ENCODE data around the gene RAB20. TPM values are rescaled to one million over a fixed set of nuclear protein-coding genes. Genes with fewer than 3 reads are reported as not detected.

RAB20 gene
- polyA plus RNA-seq, 1 experiment = 2.2 TPM

- H3K27me3 ChIP-seq (ENCODE audit: control insufficient read depth, insufficient read depth, low read length) = no peaks in the 10 kb centered on the region
- no peak overlapping the region for H3K4me3 ChIP-seq (ENCODE audit: low read depth, low read length)
- POLR2A ChIA-PET = interaction anchor here (1.2 kb wide), 1 partner anchor 95 kb away, joined by 4 read pairs; no protein-coding TSS in a partner anchor
- no peak for TF ChIP-seq CTCF (IDR thresholded peaks at IDR 0.05; ENCODE audit: low read depth, low read length)
- CTCF ChIA-PET = interaction anchor here (1.4 kb wide), 1 partner anchor 300 kb away, joined by 5 read pairs; no protein-coding TSS in a partner anchor
- no peak for DNase-seq (ENCODE audit: low read depth, low spot score)
- H3K9me3 ChIP-seq (ENCODE audit: control insufficient read depth, insufficient read depth, low read length) = no peaks in the 10 kb centered on the region
- H3K27ac ChIP-seq (ENCODE audit: low read depth, low read length) = peak overlapping the region; percentile 57
Observed at GRCh38 chr13:110521296-110521680, 40.2 kb downstream of the RAB20 start.

- CTCF ChIA-PET = no interaction called here
- POLR2A ChIA-PET = interaction anchor here (1.2 kb wide), 1 partner anchor 96 kb away, joined by 4 read pairs; no protein-coding TSS in a partner anchor
Observed at GRCh38 chr13:110520431-110521295, 40.9 kb downstream of the RAB20 start.

GRCh38 chr13:110519506-110519905 is 42.0 kb downstream of the RAB20 start:
- Histone ChIP-seq H3K4me3 (ENCODE audit: low read depth, low read length) (no peak overlapping the region), H3K27ac (ENCODE audit: low read depth, low read length) (no peak overlapping the region), H3K9me3 (ENCODE audit: control insufficient read depth, insufficient read depth, low read length) (no peaks in the 10 kb centered on the region), H3K27me3 (ENCODE audit: control insufficient read depth, insufficient read depth, low read length) (no peaks in the 10 kb centered on the region)
- ChIA-PET POLR2A (no interaction called here), CTCF (no interaction called here)
- TF ChIP-seq CTCF (IDR thresholded peaks at IDR 0.05; ENCODE audit: low read depth, low read length) = no peak
- no peak for DNase-seq (ENCODE audit: low read depth, low spot score)

More at GRCh38 chr13:110520431-110521295, 40.9 kb downstream of the RAB20 start:
- peak overlapping the region; percentile 57 for H3K27ac ChIP-seq (ENCODE audit: low read depth, low read length)
- no peak overlapping the region for H3K4me3 ChIP-seq (ENCODE audit: low read depth, low read length)
- no peaks in the 10 kb centered on the region for H3K27me3 ChIP-seq (ENCODE audit: control insufficient read depth, insufficient read depth, low read length)
- DNase-seq (ENCODE audit: low read depth, low spot score) = peak; percentile 15
- TF ChIP-seq CTCF (IDR thresholded peaks at IDR 0.05; ENCODE audit: low read depth, low read length) = no peak
- H3K9me3 ChIP-seq (ENCODE audit: control insufficient read depth, insufficient read depth, low read length) = no peaks in the 10 kb centered on the region

- H3K27ac ChIP-seq (ENCODE audit: low read depth, low read length) = no peak overlapping the region
- no peak for TF ChIP-seq CTCF (IDR thresholded peaks at IDR 0.05; ENCODE audit: low read depth, low read length)
- no peaks in the 10 kb centered on the region for H3K27me3 ChIP-seq (ENCODE audit: control insufficient read depth, insufficient read depth, low read length)
- no peaks in the 10 kb centered on the region for H3K9me3 ChIP-seq (ENCODE audit: control insufficient read depth, insufficient read depth, low read length)
- CTCF ChIA-PET = no interaction called here
- H3K4me3 ChIP-seq (ENCODE audit: low read depth, low read length) = no peak overlapping the region
- POLR2A ChIA-PET = no interaction called here
- no peak for DNase-seq (ENCODE audit: low read depth, low spot score)
Observed at GRCh38 chr13:110519046-110519445, 42.5 kb downstream of the RAB20 start.

- no peak for DNase-seq (ENCODE audit: low read depth, low spot score)
- no peak overlapping the region for H3K27ac ChIP-seq (ENCODE audit: low read depth, low read length)
- ChIA-PET CTCF (interaction anchor here (1.5 kb wide), 1 partner anchor 100 kb away, joined by 5 read pairs; no protein-coding TSS in a partner anchor), POLR2A (no interaction called here)
- no peak for TF ChIP-seq CTCF (IDR thresholded peaks at IDR 0.05; ENCODE audit: low read depth, low read length)
- H3K9me3 ChIP-seq (ENCODE audit: control insufficient read depth, insufficient read depth, low read length) = no peaks in the 10 kb centered on the region
- no peak overlapping the region for H3K4me3 ChIP-seq (ENCODE audit: low read depth, low read length)
- no peaks in the 10 kb centered on the region for H3K27me3 ChIP-seq (ENCODE audit: control insufficient read depth, insufficient read depth, low read length)
Observed at GRCh38 chr13:110518571-110518970, 43.0 kb downstream of the RAB20 start.
